Mononuclear cell (primary cell): Measurements from ENCODE around the gene RUVBL2. TPM values are rescaled to one million over a fixed set of nuclear protein-coding genes. Genes with fewer than 3 reads are reported as not detected.
"Not testable (repeated sequence)": the region's sequence is repeated elsewhere in the genome, so short reads cannot be mapped to it uniquely, and the experiment has no call there.

Source experiments
- H3K27me3 ChIP-seq: 2 replicates; pipeline ENCODE4 v1.6.0; 2011; ENCODE audit warnings: low read length, control low read depth; ENCODE audit not compliant: insufficient read depth
- H3K4me1 ChIP-seq: 2 replicates; pipeline ENCODE4 v1.5.1; 2011; ENCODE audit warnings: mild to moderate bottlenecking, low read length, control low read depth; ENCODE audit not compliant: insufficient read depth
- H3K4me3 ChIP-seq: 2 replicates; pipeline ENCODE4 v1.5.1; 2011; ENCODE audit warnings: mild to moderate bottlenecking, low read length, moderate library complexity
- H3K9me3 ChIP-seq: 2 replicates; pipeline ENCODE4 v1.5.1; 2011; ENCODE audit warnings: low read depth, mild to moderate bottlenecking, control low read depth, low read length
- total RNA-seq: library from RNA; depleted of rRNA; stranded (reverse); fragments of >200 nt; gene quantifications from one replicate; pipeline ENCODE4 v1.2.3, GENCODE V29; 2012

Gene RUVBL2
- total RNA-seq, 1 donor = 19.9 TPM

DNA sequence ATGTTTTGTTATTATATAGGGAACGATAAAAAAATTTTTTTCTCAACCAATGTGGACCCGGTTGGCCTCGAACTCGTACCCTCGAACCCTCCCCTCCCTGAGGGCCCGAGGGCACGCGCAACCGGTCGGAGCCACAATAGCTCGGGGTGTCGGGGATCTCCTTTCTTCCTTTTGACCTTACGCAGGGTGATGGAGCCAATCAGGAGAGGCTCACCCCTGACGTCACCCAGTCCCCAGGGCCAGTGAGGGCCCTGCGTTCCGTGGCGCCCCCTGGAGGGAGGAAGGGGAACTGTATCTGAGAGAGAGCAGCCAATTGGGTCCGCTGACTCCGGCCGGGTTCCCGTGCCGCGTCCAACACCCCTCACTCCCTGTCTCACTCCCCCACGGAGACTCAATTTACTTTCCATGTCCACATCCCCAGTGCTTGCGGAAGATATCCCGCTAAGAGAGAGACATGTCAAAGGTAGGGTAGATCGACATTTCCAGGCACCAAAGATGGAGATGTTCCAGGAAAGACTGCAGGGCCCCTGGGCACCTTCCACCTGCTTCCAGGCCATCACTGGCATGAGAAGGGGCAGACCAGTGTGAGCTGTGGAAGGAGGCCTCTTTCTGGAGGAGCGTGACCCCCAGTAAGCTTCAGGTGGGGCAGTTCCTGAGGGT is 38.1 kb downstream of the RUVBL2 start, which contains the start of gene CGB2:
TSS of gene CGB2 (plus strand) at position 249 of the 660 bp plus-strand sequence. CDS start at position 455, 206 bp downstream.
- not testable (repeated sequence) for H3K9me3 ChIP-seq, H3K4me1 ChIP-seq, H3K27me3 ChIP-seq, H3K4me3 ChIP-seq

DNA sequence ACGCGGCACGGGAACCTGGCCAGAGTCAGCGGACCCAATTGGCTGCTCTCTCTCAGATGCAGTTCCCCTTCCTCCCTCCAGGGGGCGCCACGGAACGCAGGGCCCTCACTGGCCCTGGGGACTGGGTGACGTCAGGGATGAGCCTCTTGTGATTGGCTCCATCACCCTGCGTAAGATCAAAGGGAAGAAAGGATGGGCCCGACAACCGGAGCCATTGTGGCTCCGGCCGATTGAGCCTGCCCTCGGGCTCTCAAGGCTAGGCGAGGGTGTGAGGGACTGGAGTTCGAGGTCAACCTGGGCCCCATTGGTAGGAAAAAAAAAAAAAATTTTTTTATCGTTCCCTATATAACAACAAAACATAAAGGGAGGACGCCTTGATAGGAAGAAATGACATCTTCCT is 43.1 kb downstream of the RUVBL2 start, which contains the start of gene CGB1:
TSS of gene CGB1 (minus strand) at position 81 of the 400 bp plus-strand sequence. CDS start 184 bp downstream, outside the sequence.
- H3K9me3 ChIP-seq, H3K27me3 ChIP-seq, H3K4me1 ChIP-seq, H3K4me3 ChIP-seq: not testable (repeated sequence)

DNA sequence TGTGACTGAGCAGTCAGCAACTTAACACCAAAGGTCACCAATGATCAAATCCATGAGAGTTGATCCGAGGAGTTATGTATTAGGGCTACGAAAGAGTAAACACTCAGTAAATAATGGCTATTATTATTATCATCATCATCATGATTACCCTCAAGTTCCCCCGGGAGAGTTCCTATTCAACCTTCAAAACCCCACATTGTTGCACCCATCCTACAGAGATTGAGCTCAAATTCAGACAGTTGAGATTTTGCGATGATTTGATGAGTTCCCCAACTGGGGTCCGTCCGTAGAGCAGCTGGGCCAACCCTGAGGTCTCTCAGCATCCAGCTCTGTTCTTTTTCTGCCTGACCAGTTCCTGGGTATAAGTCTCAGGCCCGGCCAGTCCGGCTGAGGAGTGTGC is 44.4 kb downstream of the RUVBL2 start:
- not testable (repeated sequence) for H3K27me3 ChIP-seq, H3K9me3 ChIP-seq, H3K4me1 ChIP-seq, H3K4me3 ChIP-seq

DNA sequence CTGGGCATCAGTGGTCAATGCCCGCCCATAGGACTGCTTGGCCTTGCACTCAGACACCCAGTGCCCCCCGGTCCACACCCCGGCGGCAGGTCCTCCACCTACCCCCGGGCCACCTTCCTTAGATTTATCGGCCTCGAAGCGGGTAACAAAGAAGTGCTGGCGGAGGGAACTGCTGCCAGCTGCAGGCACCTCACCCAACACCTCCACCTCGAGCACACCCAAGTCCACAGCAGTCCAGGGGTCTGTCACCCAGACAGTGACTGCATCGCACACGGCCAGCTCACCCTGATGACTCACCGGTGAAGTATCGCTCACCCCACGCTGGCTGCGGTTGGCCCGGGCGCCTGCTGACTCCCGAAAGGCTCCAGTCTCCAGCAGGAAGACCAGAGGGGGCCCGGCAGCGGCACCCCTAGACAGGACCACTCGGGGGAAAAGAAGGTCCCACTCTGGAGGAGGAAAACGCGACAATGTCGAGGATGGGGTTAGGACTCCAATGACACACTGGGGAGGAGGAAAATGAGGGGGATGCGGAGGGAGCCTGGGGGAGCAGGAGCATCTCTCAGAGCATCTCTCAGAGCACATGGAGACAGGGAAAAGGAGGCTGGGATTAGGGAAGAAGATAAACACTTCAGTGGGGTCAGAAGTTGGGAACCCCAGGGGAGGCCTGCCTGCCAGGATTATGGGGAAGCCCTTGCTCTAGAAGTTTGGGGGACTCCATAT is 45.0 kb downstream of the RUVBL2 start:
- not testable (repeated sequence) for H3K4me1 ChIP-seq, H3K27me3 ChIP-seq, H3K9me3 ChIP-seq, H3K4me3 ChIP-seq

DNA sequence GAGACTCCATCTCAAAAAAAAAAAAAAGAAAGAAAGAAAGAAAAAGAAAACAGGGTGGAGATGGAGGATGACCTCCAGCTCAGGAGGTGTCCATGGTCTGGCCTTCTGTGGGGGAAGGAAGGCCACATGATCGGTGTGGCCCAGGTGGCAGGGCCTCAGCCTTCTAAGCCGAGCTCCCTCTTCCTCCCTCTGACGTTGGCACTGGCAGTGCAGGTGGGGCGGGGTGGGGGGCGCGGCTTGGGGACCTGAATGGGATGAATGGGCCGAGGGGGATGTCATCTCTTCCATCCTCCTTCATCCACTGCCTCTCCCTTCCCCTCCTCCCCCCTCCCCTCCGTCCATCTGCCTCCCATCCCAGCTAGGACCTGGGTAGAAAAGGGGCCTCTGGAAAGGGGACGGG is 46.0 kb downstream of the RUVBL2 start:
- H3K27me3 ChIP-seq, H3K9me3 ChIP-seq, H3K4me3 ChIP-seq, H3K4me1 ChIP-seq: not testable (repeated sequence)

GRCh38 chr19:49042177-49042576 is 48.5 kb downstream of the RUVBL2 start:
- no peaks in the 10 kb centered on the region for H3K4me1 ChIP-seq
- H3K4me3 ChIP-seq = no peak overlapping the region
- no peaks in the 10 kb centered on the region for H3K27me3 ChIP-seq
- H3K9me3 ChIP-seq = no peaks in the 10 kb centered on the region

DNA sequence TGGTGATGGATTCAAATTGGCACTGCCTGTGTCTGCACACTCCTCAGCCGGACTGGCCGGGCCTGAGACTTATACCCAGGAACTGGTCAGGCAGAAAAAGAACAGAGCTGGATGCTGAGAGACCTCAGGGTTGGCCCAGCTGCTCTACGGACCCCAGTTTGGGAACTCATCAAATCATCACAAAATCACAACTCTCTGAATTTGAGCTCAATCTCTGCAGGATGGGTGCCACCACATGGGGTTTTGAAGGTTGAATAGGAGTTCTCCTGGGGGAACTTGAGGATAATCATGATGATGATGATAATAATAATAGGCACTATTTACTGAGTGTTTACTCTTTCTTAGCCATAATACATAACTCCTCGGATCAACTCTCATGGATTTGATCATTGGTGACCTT is 49.0 kb downstream of the RUVBL2 start:
- not testable (repeated sequence) for H3K4me1 ChIP-seq, H3K4me3 ChIP-seq, H3K27me3 ChIP-seq, H3K9me3 ChIP-seq

GRCh38 chr19:49043548-49043947 is 49.9 kb downstream of the RUVBL2 start, which contains the start of gene CGB5:
TSS of gene CGB5 (plus strand) at chr19:49043848. CDS start at chr19:49044210, 362 bp downstream.
- not testable (repeated sequence) for H3K4me1 ChIP-seq, H3K4me3 ChIP-seq, H3K27me3 ChIP-seq, H3K9me3 ChIP-seq

DNA sequence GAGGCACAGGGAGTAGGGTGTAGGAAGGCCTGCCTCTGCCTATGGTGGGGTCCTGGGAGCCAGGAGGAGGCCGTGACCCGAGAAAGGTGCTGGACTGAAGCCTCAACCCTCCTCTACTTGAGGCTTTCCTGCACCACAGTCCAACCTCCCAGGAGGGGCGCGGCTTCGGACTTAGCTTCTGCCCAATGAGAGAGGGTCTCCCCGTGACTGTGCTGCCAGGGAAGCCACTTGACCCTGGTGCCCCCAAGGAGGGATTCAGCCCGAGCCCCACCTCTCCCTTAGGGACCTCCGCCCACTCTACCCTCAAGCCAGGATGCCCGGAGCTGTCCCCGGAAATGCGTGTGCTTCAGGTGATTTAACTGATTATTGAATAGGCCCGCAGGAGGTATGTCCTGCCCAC is 55.3 kb downstream of the RUVBL2 start, which contains the start of gene CGB8:
TSS of gene CGB8 (minus strand) at position 101 of the 400 bp plus-strand sequence. CDS start 372 bp downstream, outside the sequence.
- H3K27me3 ChIP-seq, H3K4me1 ChIP-seq, H3K4me3 ChIP-seq, H3K9me3 ChIP-seq: not testable (repeated sequence)

- not testable (repeated sequence) for H3K4me1 ChIP-seq, H3K9me3 ChIP-seq, H3K27me3 ChIP-seq, H3K4me3 ChIP-seq
These were observed 56.1 kb downstream of the RUVBL2 start for GRCh38 chr19:49049834-49050233.

DNA sequence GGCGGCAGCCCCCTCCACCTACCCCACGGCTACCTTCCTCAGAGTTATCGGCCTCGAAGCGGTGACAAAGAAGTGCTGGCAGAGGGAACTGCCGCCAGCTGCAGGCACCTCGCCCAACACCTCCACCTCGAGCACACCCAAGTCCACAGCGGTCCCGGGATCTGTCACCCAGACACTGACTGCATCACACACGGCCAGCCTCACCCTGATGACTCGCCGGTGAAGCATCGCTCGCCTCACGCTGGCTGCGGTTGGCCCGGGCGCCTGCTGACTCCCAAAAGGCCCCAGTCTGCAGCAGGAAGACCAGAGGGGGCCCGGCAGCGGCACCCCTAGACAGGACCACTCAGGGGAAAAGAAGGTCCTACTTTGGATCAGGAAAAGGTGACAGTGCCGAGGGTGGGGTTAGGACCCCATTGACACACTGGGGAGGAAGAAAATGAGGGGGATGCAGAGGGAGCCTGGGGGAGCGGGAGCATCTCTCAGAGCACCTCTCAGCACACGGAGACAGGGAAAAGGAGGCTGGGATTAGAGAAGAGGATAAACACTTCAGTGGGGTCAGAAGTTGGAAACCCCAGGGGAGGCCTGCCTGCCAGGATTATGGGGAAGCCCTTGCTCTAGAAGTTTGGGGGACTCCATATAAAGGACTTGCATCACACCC is 56.8 kb downstream of the RUVBL2 start:
- H3K4me3 ChIP-seq = not testable (repeated sequence)

DNA sequence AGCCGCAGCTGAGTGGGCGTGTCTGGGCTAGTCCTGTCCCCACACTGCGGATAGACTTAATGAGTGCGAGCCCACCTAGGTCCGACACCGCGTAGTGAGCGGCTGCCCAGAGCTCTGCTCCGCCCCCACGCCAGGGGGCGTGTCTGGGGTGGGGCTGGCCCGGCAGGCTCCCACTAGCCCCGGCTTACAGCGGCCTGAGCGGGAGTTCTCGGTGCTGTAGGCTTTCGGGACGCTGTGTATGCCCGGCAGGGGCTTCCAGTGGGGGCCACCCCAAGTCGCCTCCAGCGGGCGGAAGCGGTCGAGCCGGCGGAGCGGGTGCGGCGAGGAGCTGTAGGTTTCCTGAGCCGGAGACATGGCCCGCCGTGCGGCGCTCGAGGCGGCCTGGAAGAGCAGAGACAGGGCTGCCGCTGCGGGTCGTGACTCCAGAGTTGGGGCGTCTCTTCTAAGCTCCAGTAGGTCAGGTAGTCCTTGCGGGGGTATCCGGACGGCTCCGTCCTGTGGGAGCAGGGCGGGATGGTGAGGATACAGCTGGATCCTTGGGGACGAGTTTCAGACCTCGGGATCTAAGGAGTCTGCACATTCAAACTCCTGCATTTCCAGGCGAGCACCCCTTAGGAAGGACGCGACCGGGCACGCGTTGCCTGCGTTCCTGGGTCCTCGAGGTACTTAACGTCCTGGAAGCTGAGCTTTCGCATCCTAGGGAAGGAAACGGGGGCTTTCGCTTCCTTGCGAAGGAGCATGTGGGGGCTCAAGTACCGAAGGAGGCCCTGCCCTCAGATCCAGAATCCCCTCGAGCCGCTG is 62.6 kb downstream of the RUVBL2 start:
- Histone ChIP-seq H3K4me1 (peaks cover 22% of the 10 kb centered on the region), H3K27me3 (peaks cover 36% of the 10 kb centered on the region), H3K9me3 (no peaks in the 10 kb centered on the region), H3K4me3 (peak overlapping the region; percentile 23)

More for the DNA sequence above, 56.8 kb downstream of the RUVBL2 start:
- H3K27me3 ChIP-seq, H3K4me1 ChIP-seq, H3K9me3 ChIP-seq: not testable (repeated sequence)

GRCh38 chr19:49056902-49057596 is 63.4 kb downstream of the RUVBL2 start:
- Histone ChIP-seq H3K4me1 (peaks cover 22% of the 10 kb centered on the region), H3K27me3 (peaks cover 36% of the 10 kb centered on the region)
- not testable (repeated sequence) for H3K9me3 ChIP-seq, H3K4me3 ChIP-seq

DNA sequence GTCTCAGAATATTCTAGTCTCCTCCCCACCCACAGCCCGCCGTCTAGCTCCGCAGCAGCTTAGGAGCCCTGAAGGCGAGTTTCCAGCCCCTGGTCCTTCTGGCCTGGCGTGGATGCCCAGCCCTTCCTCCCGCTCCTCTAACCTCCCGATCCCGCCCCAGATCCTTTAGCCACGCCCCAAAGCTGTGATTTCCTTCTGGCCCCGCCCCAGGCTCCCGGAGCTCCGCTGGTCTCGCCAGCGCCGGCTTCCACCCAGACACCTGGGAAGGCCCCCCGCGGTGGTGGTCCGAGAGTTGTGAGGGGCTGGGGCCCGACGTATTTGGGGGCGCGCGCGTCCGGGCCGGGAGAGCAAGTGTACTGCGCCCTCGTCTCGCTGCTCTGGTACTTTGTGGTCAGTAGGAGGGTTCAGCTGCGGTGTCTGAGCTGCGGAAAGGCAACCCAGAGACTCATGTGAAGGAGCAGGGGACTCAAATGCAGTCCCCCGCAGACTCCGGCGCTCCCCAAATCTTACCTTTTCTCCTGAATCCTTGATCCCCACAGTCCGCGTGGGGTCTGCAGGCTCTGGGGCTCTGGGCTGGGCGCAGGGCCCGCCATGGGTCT is 64.0 kb downstream of the RUVBL2 start, which contains the start of gene CGB7:
TSS of gene CGB7 (minus strand) at position 114 of the 599 bp plus-strand sequence. CDS start 2,374 bp downstream, outside the sequence.
- H3K9me3 ChIP-seq = no peaks in the 10 kb centered on the region
- peaks cover 22% of the 10 kb centered on the region for H3K4me1 ChIP-seq
- H3K4me3 ChIP-seq = no peak within 1 kb of the TSS
- H3K27me3 ChIP-seq = peaks cover 36% of the 10 kb centered on the region
